LNCAP (cell line): ENCODE measurements around the gene RASSF7.

ENCODE experiments used
- CTCF ChIP-seq: fragments of 450-650 bp; IDR thresholded peaks from 2 replicates; pipeline ENCODE4 v1.5.1; 2017; ENCODE audit warnings: mild to moderate bottlenecking

RASSF7 gene

GRCh38 chr11:584287-584686 is 23.5 kb downstream of the RASSF7 start:
- TF ChIP-seq CTCF: no peak

- no peak for TF ChIP-seq CTCF
Measured at GRCh38 chr11:586376-587316, 25.9 kb downstream of the RASSF7 start.

DNA sequence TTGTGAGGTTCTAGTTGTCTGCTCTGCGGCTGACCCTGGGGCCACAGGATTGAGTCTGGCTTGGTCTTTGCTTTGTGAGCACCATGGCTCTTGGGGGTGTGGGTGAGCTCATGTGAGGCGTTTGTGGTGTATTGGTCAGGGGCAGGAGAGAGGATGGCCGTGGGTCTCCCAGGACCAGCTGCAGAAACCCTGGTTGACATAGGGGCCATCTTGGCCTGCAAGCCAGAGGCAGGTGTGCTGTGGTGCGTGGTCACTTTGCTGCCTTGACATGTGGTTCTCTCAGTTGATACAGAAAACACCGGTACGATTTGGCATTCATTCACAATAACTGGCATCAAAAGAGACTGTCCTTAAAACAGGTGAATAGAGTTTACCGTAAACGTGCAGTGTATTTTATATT is 26.8 kb downstream of the RASSF7 start:
- no peak for TF ChIP-seq CTCF

DNA sequence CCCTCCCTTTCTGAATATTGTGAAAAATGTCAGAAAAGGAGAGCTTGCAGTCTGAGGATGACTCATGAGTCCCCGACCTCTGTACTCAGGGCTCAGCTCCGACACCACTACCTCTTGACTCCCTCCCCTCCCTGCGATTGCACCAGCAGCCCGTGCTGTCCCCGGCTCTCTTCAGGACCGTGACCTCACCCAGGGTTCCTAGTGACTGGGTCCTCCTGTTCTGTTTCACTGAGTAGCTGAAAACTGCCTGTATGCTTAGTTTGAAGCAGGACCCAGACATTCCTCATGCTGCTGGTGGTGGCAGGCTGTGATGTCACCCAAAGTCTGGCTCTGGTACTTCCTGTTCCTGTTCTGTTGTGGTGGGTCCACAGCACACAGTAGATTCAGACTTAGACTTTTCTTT is 27.2 kb downstream of the RASSF7 start:
- TF ChIP-seq CTCF: no peak

DNA sequence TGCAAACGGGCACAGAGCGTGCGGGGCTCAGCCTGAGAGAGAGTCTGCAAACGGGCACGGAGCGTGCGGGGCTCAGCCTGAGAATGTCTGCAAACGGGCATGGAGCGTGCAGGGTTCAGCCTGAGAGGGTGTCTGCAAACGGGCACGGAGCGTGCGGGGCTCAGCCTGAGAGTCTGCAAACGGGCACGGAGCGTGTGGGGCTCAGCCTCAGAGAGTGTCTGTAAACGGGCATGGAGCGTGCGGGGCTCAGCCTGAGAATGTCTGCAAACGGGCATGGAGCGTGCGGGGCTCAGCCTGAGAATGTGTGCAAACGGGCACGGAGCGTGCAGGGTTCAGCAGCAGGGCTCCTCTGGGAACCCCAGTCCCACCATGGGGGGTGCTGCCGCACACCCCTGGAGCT is 29.0 kb downstream of the RASSF7 start:
- TF ChIP-seq CTCF: no peak

GRCh38 chr11:590997-591396 is 30.2 kb downstream of the RASSF7 start:
- TF ChIP-seq CTCF: no peak

GRCh38 chr11:592501-592900 is 31.7 kb downstream of the RASSF7 start:
- no peak for TF ChIP-seq CTCF
